Right atrium auricular region (tissue), 2 donors: Measurements from ENCODE around the gene MYO16. TPM values are rescaled to one million over a fixed set of nuclear protein-coding genes. Genes with fewer than 3 reads are reported as not detected.
"Not testable (repeated sequence)": the region's sequence is repeated elsewhere in the genome, so short reads cannot be mapped to it uniquely, and the experiment has no call there.

Experiments used
- DNase-seq: peaks from one replicate; pipeline ENCODE4 v3.0.0-alpha.2; 2019; ENCODE audit warnings: low spot score
- H3K27ac ChIP-seq, 2 donors: fragments of 200-600 bp; sonication (generic); 1 replicate in 1 of 2; 2 replicates in 1 of 2; pipeline ENCODE4 v1.5.1; 2016 to 2019
- H3K27me3 ChIP-seq, 2 donors: fragments of 200-600 bp; sonication (generic); one replicate each; pipeline versions ENCODE4 v1.5.1 to v1.6.0; 2017 to 2019
- H3K36me3 ChIP-seq: fragments of 200-600 bp; sonication (generic); one replicate; pipeline ENCODE4 v1.5.1; 2016
- H3K4me1 ChIP-seq, 2 donors: fragments of 200-600 bp; sonication (generic); one replicate each; pipeline versions ENCODE4 v1.5.1 to v1.6.0; 2017 to 2019
- H3K4me3 ChIP-seq, 2 donors: fragments of 200-600 bp; sonication (generic); 1 replicate in 1 of 2; 2 replicates in 1 of 2; pipeline ENCODE4 v1.5.1; 2017 to 2019; ENCODE audit warnings: mild to moderate bottlenecking in 1 of 2, moderate library complexity in 1 of 2
- H3K9me3 ChIP-seq, 2 donors: fragments of 200-600 bp; sonication (generic); one replicate each; pipeline ENCODE4 v1.5.1; 2019
- CTCF ChIP-seq, 2 donors: fragments of 200-600 bp; sonication (generic); IDR thresholded peaks; one replicate each; pipeline ENCODE4 v1.5.1; 2019; ENCODE audit warnings: antibody characterized with exemption in 2 of 2
- total RNA-seq, 2 donors: library from RNA; depleted of rRNA; stranded (reverse); fragments of >200 nt; gene quantifications; one replicate each; pipeline ENCODE4 v1.1.0, GENCODE V29; 2016

The MYO16 gene
- total RNA-seq, 2 donors from 2014 or later, result 1.1 to 1.8 TPM

- Histone ChIP-seq H3K36me3 (no peaks in the 10 kb centered on the region), H3K4me1 (no peaks in the 10 kb centered on the region), H3K9me3 (no peaks in the 10 kb centered on the region), H3K4me3 (no peak overlapping the region), H3K27ac (no peak overlapping the region), H3K27me3 (no peaks in the 10 kb centered on the region)
- no peak for TF ChIP-seq CTCF (IDR thresholded peaks at IDR 0.05)
- DNase-seq, result no peak
These were observed 585.0 kb downstream of the MYO16 start for GRCh38 chr13:109214393-109214792.

GRCh38 chr13:109215377-109215776 lies 586.0 kb downstream of the MYO16 start:
- no peak for DNase-seq
- no peak overlapping the region for H3K27ac ChIP-seq
- no peaks in the 10 kb centered on the region for H3K27me3 ChIP-seq
- H3K9me3 ChIP-seq, result no peaks in the 10 kb centered on the region
- no peak overlapping the region for H3K4me3 ChIP-seq
- no peaks in the 10 kb centered on the region for H3K36me3 ChIP-seq
- H3K4me1 ChIP-seq, result no peaks in the 10 kb centered on the region
- no peak for TF ChIP-seq CTCF (IDR thresholded peaks at IDR 0.05)

- not testable (repeated sequence) for H3K9me3 ChIP-seq, H3K4me1 ChIP-seq, H3K36me3 ChIP-seq, DNase-seq, H3K4me3 ChIP-seq, H3K27me3 ChIP-seq, H3K27ac ChIP-seq
These were observed 588.1 kb downstream of the MYO16 start for GRCh38 chr13:109217510-109217909.

DNA sequence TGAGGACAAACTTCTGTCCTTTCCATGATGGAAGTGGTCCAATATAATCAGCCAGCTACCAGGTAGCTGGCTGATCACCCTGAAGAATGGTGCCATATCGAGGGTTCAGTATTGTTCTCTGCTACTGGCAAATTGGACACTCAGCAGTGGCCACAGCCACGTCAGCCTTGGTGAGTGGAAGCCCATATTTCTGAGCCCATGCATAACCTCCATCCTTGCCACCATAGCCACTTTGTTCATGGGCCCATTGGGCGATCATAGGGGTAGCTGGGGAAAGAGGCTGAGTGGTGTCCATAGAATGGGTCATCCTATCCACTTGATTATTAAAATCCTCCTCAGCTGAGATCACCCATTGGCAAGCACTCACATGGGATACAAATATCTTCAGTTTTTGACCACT lies 591.2 kb downstream of the MYO16 start:
- Histone ChIP-seq H3K4me1 (no peaks in the 10 kb centered on the region), H3K36me3 (no peaks in the 10 kb centered on the region), H3K27me3 (no peaks in the 10 kb centered on the region), H3K4me3 (no peak overlapping the region), H3K27ac (no peak overlapping the region), H3K9me3 (peaks cover 0 to 9% of the 10 kb centered on the region in 2 donors)
- no peak for TF ChIP-seq CTCF (IDR thresholded peaks at IDR 0.05)
- no peak for DNase-seq

GRCh38 chr13:109224033-109224432 lies 594.6 kb downstream of the MYO16 start:
- Histone ChIP-seq H3K27me3 (no peaks in the 10 kb centered on the region), H3K36me3 (no peaks in the 10 kb centered on the region), H3K9me3 (peaks cover 0 to 9% of the 10 kb centered on the region in 2 donors), H3K27ac (no peak overlapping the region), H3K4me3 (no peak overlapping the region), H3K4me1 (no peaks in the 10 kb centered on the region)
- no peak for TF ChIP-seq CTCF (IDR thresholded peaks at IDR 0.05)
- no peak for DNase-seq

GRCh38 chr13:109226631-109227030 lies 597.2 kb downstream of the MYO16 start:
- no peak overlapping the region for H3K4me3 ChIP-seq
- H3K36me3 ChIP-seq, result no peaks in the 10 kb centered on the region
- no peaks in the 10 kb centered on the region for H3K4me1 ChIP-seq
- H3K27ac ChIP-seq, result no peak overlapping the region
- no peak for DNase-seq
- H3K9me3 ChIP-seq, result peaks cover 0 to 9% of the 10 kb centered on the region in 2 donors
- TF ChIP-seq CTCF (IDR thresholded peaks at IDR 0.05), result no peak
- H3K27me3 ChIP-seq, result no peaks in the 10 kb centered on the region
